Measurements from ENCODE around the gene CYP19A1. TPM values are rescaled to one million over a fixed set of nuclear protein-coding genes. Genes with fewer than 3 reads are reported as not detected.

Gene CYP19A1
- total RNA-seq, result 1.3 TPM in 1 of 3 replicates, not detected in the others
- long read RNA-seq, result 0 reads

- Mint-ChIP-seq H3K27me3 (ENCODE audit: low read depth) (peaks cover 21% of the 10 kb centered on the region), H3K4me1 (ENCODE audit: low read depth) (no peaks in the 10 kb centered on the region), H3K27ac (ENCODE audit: unreplicated experiment) (no peak within 1 kb of the TSS), H3K36me3 (ENCODE audit: low read depth) (no peaks in the 10 kb centered on the region), H3K4me3 (ENCODE audit: unreplicated experiment) (no peak within 1 kb of the TSS), H3K9me3 (ENCODE audit: low read depth) (no peaks in the 10 kb centered on the region)
- no peak for DNase-seq (ENCODE audit: low spot score)
- TF ChIP-seq, protein P1, sequence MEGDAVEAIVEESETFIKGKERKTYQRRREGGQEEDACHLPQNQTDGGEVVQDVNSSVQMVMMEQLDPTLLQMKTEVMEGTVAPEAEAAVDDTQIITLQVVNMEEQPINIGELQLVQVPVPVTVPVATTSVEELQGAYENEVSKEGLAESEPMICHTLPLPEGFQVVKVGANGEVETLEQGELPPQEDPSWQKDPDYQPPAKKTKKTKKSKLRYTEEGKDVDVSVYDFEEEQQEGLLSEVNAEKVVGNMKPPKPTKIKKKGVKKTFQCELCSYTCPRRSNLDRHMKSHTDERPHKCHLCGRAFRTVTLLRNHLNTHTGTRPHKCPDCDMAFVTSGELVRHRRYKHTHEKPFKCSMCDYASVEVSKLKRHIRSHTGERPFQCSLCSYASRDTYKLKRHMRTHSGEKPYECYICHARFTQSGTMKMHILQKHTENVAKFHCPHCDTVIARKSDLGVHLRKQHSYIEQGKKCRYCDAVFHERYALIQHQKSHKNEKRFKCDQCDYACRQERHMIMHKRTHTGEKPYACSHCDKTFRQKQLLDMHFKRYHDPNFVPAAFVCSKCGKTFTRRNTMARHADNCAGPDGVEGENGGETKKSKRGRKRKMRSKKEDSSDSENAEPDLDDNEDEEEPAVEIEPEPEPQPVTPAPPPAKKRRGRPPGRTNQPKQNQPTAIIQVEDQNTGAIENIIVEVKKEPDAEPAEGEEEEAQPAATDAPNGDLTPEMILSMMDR (IDR thresholded peaks at IDR 0.05), result no peak
Measured at GRCh38 chr15:51338496-51338895, at the start of gene CYP19A1. Gene CYP19A1, minus strand, starts transcription at chr15:51338596. Its CDS starts 95,684 bp downstream, at chr15:51242912.

- TF ChIP-seq, protein P1 (IDR thresholded peaks at IDR 0.05), result no peak
- peaks cover 1% of the 10 kb centered on the region for H3K27me3 Mint-ChIP-seq (ENCODE audit: low read depth)
- no peaks in the 10 kb centered on the region for H3K9me3 Mint-ChIP-seq (ENCODE audit: low read depth)
- H3K36me3 Mint-ChIP-seq (ENCODE audit: low read depth), result no peaks in the 10 kb centered on the region
- peaks cover 12% of the 10 kb centered on the region for H3K4me1 Mint-ChIP-seq (ENCODE audit: low read depth)
- no peak overlapping the region for H3K4me3 Mint-ChIP-seq (ENCODE audit: unreplicated experiment)
- DNase-seq (ENCODE audit: low spot score), result no peak
- no peak overlapping the region for H3K27ac Mint-ChIP-seq (ENCODE audit: unreplicated experiment)
Measured at GRCh38 chr15:51387699-51388041, 49.3 kb upstream of the CYP19A1 start.

DNA sequence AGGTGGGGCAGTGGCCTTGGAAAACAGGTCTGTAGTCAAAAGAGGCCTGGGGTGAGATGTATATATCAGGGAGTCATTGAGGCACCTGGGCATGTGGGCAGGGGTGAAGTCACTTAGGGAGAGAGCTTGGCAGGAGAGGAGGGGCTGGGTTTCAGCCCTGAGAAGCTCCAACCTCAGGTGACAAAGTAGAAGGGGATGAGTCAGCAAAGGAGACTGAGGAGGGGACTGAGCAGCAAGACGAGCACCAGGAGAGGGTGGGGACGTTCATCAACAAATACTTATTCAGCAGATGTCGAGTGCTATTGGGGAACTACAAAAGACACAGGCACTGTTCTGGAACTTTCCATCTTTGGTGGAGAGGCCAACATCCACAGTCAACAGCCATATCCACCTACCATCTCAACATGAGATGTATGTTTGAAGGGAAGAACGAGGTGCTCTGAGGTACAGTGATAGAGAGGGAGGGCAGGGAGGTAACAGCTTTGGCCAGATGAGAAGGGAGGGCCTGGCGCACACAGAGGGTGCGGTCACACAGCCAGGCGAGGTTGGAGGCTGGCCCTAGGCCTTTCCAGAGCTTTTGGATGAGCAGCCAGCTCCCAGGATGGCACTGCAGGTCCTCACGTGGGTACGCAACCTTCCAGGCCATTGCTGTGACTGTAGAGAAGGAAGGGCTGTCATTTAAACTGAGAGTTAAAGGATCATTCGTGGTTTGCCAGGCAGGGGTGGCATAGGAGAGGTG lies 48.7 kb upstream of the CYP19A1 start:
- peaks cover 1% of the 10 kb centered on the region for H3K27me3 Mint-ChIP-seq (ENCODE audit: low read depth)
- H3K9me3 Mint-ChIP-seq (ENCODE audit: low read depth), result no peaks in the 10 kb centered on the region
- H3K36me3 Mint-ChIP-seq (ENCODE audit: low read depth), result no peaks in the 10 kb centered on the region
- H3K4me3 Mint-ChIP-seq (ENCODE audit: unreplicated experiment), result no peak overlapping the region
- H3K27ac Mint-ChIP-seq (ENCODE audit: unreplicated experiment), result no peak overlapping the region
- peaks cover 12% of the 10 kb centered on the region for H3K4me1 Mint-ChIP-seq (ENCODE audit: low read depth)
- DNase-seq (ENCODE audit: low spot score), result no peak
- TF ChIP-seq, protein P1 (IDR thresholded peaks at IDR 0.05), result no peak

DNA sequence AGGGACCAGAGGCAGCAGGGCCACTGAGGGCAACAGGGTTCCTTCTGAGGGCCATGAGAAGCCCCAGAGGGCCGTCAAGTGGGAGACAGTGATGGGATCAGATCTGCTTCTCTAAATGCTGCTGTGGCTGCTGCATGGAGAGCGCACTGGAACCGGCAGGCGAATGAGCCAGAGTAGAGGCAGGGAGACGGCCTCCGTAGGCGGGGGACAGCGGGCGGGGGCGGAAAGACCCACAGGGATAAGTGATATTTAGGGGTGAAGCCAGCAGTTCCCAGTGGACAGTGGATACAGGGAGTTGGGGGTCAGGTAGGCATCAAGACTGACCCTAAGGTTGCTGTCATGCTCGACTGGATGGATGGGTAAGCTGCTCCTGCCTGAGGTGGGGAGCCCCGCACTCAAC lies 48.1 kb upstream of the CYP19A1 start:
- Mint-ChIP-seq H3K36me3 (ENCODE audit: low read depth) (no peaks in the 10 kb centered on the region), H3K9me3 (ENCODE audit: low read depth) (no peaks in the 10 kb centered on the region), H3K4me1 (ENCODE audit: low read depth) (peaks cover 17% of the 10 kb centered on the region), H3K4me3 (ENCODE audit: unreplicated experiment) (no peak overlapping the region), H3K27me3 (ENCODE audit: low read depth) (peaks cover 1% of the 10 kb centered on the region), H3K27ac (ENCODE audit: unreplicated experiment) (no peak overlapping the region)
- TF ChIP-seq, protein P1 (IDR thresholded peaks at IDR 0.05), result no peak
- no peak for DNase-seq (ENCODE audit: low spot score)

DNA sequence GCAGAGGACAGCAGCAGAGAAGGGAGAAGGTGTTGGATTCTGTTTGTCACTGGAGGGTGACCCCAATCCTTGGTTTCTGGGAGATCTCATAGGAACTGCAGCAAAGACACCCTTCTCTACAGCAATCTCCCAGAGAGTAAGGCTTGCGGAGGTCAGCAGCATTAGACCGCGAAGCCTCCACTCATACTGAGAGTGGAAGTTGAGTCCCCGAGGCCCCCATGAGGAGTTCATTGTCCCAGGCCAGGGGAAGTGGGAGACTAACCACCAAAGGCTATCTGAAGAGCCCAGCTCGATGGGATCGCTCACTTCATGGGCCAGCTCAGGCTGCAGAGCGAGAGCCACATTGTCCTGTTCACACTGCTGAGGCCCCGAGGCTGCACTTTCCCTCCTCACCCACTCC lies 47.6 kb upstream of the CYP19A1 start:
- H3K27ac Mint-ChIP-seq (ENCODE audit: unreplicated experiment), result no peak overlapping the region
- peaks cover 20% of the 10 kb centered on the region for H3K4me1 Mint-ChIP-seq (ENCODE audit: low read depth)
- no peak overlapping the region for H3K4me3 Mint-ChIP-seq (ENCODE audit: unreplicated experiment)
- H3K36me3 Mint-ChIP-seq (ENCODE audit: low read depth), result no peaks in the 10 kb centered on the region
- TF ChIP-seq, protein P1 (IDR thresholded peaks at IDR 0.05), result no peak
- H3K9me3 Mint-ChIP-seq (ENCODE audit: low read depth), result no peaks in the 10 kb centered on the region
- peaks cover 1% of the 10 kb centered on the region for H3K27me3 Mint-ChIP-seq (ENCODE audit: low read depth)
- no peak for DNase-seq (ENCODE audit: low spot score)

Data from chondrocyte (in vitro differentiated cells).